Thyroid gland (tissue), 4 donors: ENCODE measurements around the gene FAM136A.

Experiments used
- POLR2A ChIP-seq, 2 donors: fragments of 450-650 bp; IDR thresholded peaks; one replicate each; pipeline ENCODE4 v1.6.1; 2017; ENCODE audit warnings: antibody characterized with exemption in 2 of 2, mild to moderate bottlenecking in 2 of 2, moderate library complexity in 1 of 2
- TF ChIP-seq, protein P1 (sequence below), 6 experiments: fragments of 200-600 bp in 3 of 6; fragments of 450-650 bp in 3 of 6; sonication (generic) in 3 of 6; IDR thresholded peaks; one replicate each; pipeline ENCODE4 v1.5.1; 2016 to 2019; ENCODE audit warnings: antibody characterized with exemption in 6 of 6, mild to moderate bottlenecking in 2 of 6, inconsistent platforms in 1 of 6, moderate library complexity in 1 of 6

DNA sequence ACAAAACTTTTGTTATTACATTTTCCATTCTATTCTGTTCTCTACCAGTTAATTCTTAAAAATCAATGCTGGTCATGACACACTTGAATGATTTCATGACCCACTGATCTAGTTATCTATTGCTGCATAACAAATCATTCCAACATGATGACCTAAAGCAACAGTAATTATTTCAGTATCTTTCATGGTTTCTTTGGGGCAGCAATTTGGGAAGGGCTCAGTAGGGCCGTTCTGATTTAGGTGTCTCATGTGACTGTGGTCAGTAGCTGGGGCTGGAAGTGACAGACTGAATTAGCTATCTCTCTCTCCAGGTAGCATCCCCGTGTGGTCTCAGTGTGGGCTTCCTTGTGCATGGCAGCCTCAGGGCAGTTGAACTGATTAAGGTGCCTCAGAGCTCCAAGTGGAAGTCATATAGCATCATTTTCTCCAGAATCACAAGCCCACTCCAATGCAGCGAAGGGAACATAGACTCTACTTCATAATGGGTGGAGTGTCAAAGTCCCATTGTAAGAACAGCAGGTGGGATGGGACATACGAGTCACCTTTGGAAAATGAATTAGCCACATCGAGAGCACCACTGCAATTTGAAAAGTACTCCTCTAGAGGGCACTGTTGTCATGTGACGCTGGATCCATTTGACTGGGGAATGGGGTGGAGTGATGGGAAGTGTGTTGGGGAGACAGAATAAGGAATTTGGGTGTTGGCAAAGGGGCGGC is 39.1 kb upstream of the FAM136A start:
- TF ChIP-seq, protein P1, sequence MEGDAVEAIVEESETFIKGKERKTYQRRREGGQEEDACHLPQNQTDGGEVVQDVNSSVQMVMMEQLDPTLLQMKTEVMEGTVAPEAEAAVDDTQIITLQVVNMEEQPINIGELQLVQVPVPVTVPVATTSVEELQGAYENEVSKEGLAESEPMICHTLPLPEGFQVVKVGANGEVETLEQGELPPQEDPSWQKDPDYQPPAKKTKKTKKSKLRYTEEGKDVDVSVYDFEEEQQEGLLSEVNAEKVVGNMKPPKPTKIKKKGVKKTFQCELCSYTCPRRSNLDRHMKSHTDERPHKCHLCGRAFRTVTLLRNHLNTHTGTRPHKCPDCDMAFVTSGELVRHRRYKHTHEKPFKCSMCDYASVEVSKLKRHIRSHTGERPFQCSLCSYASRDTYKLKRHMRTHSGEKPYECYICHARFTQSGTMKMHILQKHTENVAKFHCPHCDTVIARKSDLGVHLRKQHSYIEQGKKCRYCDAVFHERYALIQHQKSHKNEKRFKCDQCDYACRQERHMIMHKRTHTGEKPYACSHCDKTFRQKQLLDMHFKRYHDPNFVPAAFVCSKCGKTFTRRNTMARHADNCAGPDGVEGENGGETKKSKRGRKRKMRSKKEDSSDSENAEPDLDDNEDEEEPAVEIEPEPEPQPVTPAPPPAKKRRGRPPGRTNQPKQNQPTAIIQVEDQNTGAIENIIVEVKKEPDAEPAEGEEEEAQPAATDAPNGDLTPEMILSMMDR (IDR thresholded peaks at IDR 0.05): peak; percentile 63 to 96 (median 79)
- TF ChIP-seq POLR2A (IDR thresholded peaks at IDR 0.05): no peak
